SH-SY5Y (cell line): ENCODE data around the gene POR.

Experiments
- GATA2 ChIP-seq: IDR thresholded peaks from 2 replicates; pipeline ENCODE4 v1.6.1; 2011; ENCODE audit warnings: mild to moderate bottlenecking, low read depth, low read length
- GATA3 ChIP-seq: IDR thresholded peaks from 2 replicates; pipeline ENCODE4 v1.6.1; 2011; ENCODE audit warnings: low read depth, mild to moderate bottlenecking, low read length, moderate library complexity

GRCh38 chr7:75969704-75970498, 54.9 kb downstream of the POR start:
- TF ChIP-seq GATA2 (no peak), GATA3 (no peak)
